Gastroesophageal sphincter (tissue), 3 donors: ENCODE results near the gene STX5.

Experiments
- POLR2A ChIP-seq, 2 donors: fragments of 450-650 bp; IDR thresholded peaks; one replicate each; pipeline ENCODE4 v1.6.1; 2017; ENCODE audit warnings: antibody characterized with exemption in 2 of 2, mild to moderate bottlenecking in 2 of 2, moderate library complexity in 1 of 2
- POLR2AphosphoS5 ChIP-seq: sonication (generic); formaldehyde crosslinking; IDR thresholded peaks from one replicate; pipeline ENCODE4 v1.6.1; 2017; ENCODE audit warnings: antibody characterized with exemption
- TF ChIP-seq, protein P1 (sequence below), 4 experiments: fragments of 200-600 bp in 2 of 4; fragments of 450-650 bp in 2 of 4; sonication (generic) in 1 of 4; IDR thresholded peaks; one replicate each; pipeline ENCODE4 v1.5.1; 2017 to 2019; ENCODE audit warnings: antibody characterized with exemption in 4 of 4, mild to moderate bottlenecking in 2 of 4, moderate library complexity in 2 of 4

DNA sequence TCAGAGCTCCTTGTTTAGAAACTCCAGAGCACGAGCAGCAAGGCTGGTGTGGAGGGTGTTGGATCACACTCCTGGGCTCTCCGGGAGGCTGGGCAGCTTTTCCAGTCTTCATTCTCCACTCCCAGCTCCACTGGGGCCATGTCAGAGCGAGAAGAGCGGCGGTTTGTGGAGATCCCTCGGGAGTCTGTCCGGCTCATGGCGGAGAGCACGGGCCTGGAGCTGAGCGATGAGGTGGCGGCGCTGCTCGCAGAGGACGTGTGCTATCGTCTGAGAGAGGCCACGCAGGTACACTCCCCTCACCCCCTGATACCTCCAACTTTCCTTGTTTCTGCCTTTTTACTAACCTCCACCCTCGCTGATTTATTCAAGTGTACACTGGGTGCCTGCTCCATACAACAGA lies 56.2 kb downstream of the STX5 start:
- no peak for TF ChIP-seq POLR2AphosphoS5
- TF ChIP-seq, protein P1, sequence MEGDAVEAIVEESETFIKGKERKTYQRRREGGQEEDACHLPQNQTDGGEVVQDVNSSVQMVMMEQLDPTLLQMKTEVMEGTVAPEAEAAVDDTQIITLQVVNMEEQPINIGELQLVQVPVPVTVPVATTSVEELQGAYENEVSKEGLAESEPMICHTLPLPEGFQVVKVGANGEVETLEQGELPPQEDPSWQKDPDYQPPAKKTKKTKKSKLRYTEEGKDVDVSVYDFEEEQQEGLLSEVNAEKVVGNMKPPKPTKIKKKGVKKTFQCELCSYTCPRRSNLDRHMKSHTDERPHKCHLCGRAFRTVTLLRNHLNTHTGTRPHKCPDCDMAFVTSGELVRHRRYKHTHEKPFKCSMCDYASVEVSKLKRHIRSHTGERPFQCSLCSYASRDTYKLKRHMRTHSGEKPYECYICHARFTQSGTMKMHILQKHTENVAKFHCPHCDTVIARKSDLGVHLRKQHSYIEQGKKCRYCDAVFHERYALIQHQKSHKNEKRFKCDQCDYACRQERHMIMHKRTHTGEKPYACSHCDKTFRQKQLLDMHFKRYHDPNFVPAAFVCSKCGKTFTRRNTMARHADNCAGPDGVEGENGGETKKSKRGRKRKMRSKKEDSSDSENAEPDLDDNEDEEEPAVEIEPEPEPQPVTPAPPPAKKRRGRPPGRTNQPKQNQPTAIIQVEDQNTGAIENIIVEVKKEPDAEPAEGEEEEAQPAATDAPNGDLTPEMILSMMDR (IDR thresholded peaks at IDR 0.05) = no peak
- no peak for TF ChIP-seq POLR2A (IDR thresholded peaks at IDR 0.05)
